SK-N-SH treated with all-trans-retinoic acid at 6 μM for 48 hours (cell line): ENCODE results near the gene HADHA.
"Not testable (repeated sequence)": the region's sequence is repeated elsewhere in the genome, so short reads cannot be mapped to it uniquely, and the experiment has no call there.

Experiments used
- ATAC-seq: fragments of 200-7000 bp; cut with Tn5 transposase; 3 replicates; pipeline ENCODE4 v1.9.1; 2020; ENCODE audit warnings: mild to moderate bottlenecking, moderate library complexity
- ARNTL ChIP-seq: fragments of 450-650 bp; formaldehyde crosslinking; IDR thresholded peaks from 2 replicates; pipeline ENCODE4 v1.5.0; 2020; ENCODE audit warnings: low read depth, mild to moderate bottlenecking, moderate library complexity, borderline replicate concordance
- BACH2 ChIP-seq: fragments of 250-450 bp; sonication (Bioruptor Pico); IDR thresholded peaks from 2 replicates; pipeline ENCODE4 v1.9.0; 2021; ENCODE audit warnings: mild to moderate bottlenecking, borderline replicate concordance
- ESRRG ChIP-seq: fragments of 250-450 bp; sonication (Bioruptor Pico); IDR thresholded peaks from 2 replicates; pipeline ENCODE4 v1.6.1; 2021; ENCODE audit warnings: mild to moderate bottlenecking
- GLIS3 ChIP-seq: fragments of 250-450 bp; sonication (Bioruptor Pico); IDR thresholded peaks from 2 replicates; pipeline ENCODE4 v1.5.0; 2020; ENCODE audit warnings: mild to moderate bottlenecking, moderate library complexity
- ISL1 ChIP-seq: fragments of 250-450 bp; sonication (Bioruptor Pico); IDR thresholded peaks from 2 replicates; pipeline ENCODE4 v2.1.2; 2022; ENCODE audit warnings: mild to moderate bottlenecking, moderate library complexity
- OSR1 ChIP-seq: fragments of 250-450 bp; sonication (Bioruptor Pico); IDR thresholded peaks from 2 replicates; pipeline ENCODE4 v1.8.0; 2022; ENCODE audit warnings: moderate library complexity, mild to moderate bottlenecking, inconsistent platforms
- PPARA ChIP-seq: fragments of 250-450 bp; sonication (Bioruptor Pico); IDR thresholded peaks from 2 replicates; pipeline ENCODE4 v1.5.0; 2020; ENCODE audit warnings: mild to moderate bottlenecking, borderline replicate concordance
- RARB ChIP-seq: fragments of 250-450 bp; sonication (Bioruptor Pico); IDR thresholded peaks from 2 replicates; pipeline ENCODE4 v1.8.0; 2021; ENCODE audit warnings: mild to moderate bottlenecking, moderate library complexity
- SNAI2 ChIP-seq: fragments of 250-450 bp; sonication (Bioruptor Pico); IDR thresholded peaks from 2 replicates; pipeline ENCODE4 v1.5.0; 2020; ENCODE audit warnings: mild to moderate bottlenecking, moderate library complexity
- TCF4 ChIP-seq: fragments of 250-450 bp; sonication (Bioruptor Pico); IDR thresholded peaks from 2 replicates; pipeline ENCODE4 v1.8.0; 2021; ENCODE audit warnings: mild to moderate bottlenecking, moderate library complexity, borderline replicate concordance
- TOX ChIP-seq: fragments of 250-450 bp; sonication (Bioruptor Pico); IDR thresholded peaks from 2 replicates; pipeline ENCODE4 v1.8.0; 2021; ENCODE audit warnings: mild to moderate bottlenecking, moderate library complexity, borderline replicate concordance
- ZFP3 ChIP-seq: fragments of 250-450 bp; sonication (Bioruptor Pico); IDR thresholded peaks from 2 replicates; pipeline ENCODE4 v1.5.0; 2020; ENCODE audit warnings: mild to moderate bottlenecking, moderate library complexity
- ZFP30 ChIP-seq: fragments of 450-650 bp; formaldehyde crosslinking; IDR thresholded peaks from 2 replicates; pipeline ENCODE4 v1.5.0; 2022; ENCODE audit warnings: mild to moderate bottlenecking, moderate library complexity
- ZNF565 ChIP-seq: fragments of 450-650 bp; formaldehyde crosslinking; conservative IDR thresholded peaks from 2 replicates; pipeline ENCODE4 v1.5.0; 2020; ENCODE audit warnings: low read depth, mild to moderate bottlenecking, moderate library complexity
- ZNF70 ChIP-seq: fragments of 450-650 bp; formaldehyde crosslinking; IDR thresholded peaks from 2 replicates; pipeline ENCODE4 v1.5.0; 2020; ENCODE audit warnings: mild to moderate bottlenecking, moderate library complexity
- ZNF8 ChIP-seq: fragments of 450-650 bp; formaldehyde crosslinking; IDR thresholded peaks from 2 replicates; pipeline ENCODE4 v1.5.0; 2020; ENCODE audit warnings: mild to moderate bottlenecking, moderate library complexity
- TF ChIP-seq, protein P1 (sequence below): fragments of 250-450 bp; sonication (Bioruptor Pico); IDR thresholded peaks from 2 replicates; pipeline ENCODE4 v1.8.0; 2021; ENCODE audit warnings: low read depth, mild to moderate bottlenecking, moderate library complexity, borderline replicate concordance
- TF ChIP-seq, protein P2 (sequence below): fragments of 250-450 bp; sonication (Bioruptor Pico); IDR thresholded peaks from 2 replicates; pipeline ENCODE4 v1.5.0; 2020; ENCODE audit warnings: mild to moderate bottlenecking, moderate library complexity
- TF ChIP-seq, protein P3 (sequence below): fragments of 250-450 bp; sonication (Bioruptor Pico); IDR thresholded peaks from 2 replicates; pipeline ENCODE4 v1.8.0; 2020; ENCODE audit warnings: mild to moderate bottlenecking, moderate library complexity, borderline replicate concordance
- TF ChIP-seq, protein P4 (sequence below): fragments of 250-450 bp; sonication (Bioruptor Pico); IDR thresholded peaks from 2 replicates; pipeline ENCODE4 v1.5.1; 2021; ENCODE audit warnings: mild to moderate bottlenecking, moderate library complexity
- TF ChIP-seq, protein P5 (sequence below): fragments of 250-450 bp; sonication (Bioruptor Pico); IDR thresholded peaks from 2 replicates; pipeline ENCODE4 v1.5.1; 2020; ENCODE audit warnings: low read depth, mild to moderate bottlenecking, moderate library complexity

Gene HADHA

DNA sequence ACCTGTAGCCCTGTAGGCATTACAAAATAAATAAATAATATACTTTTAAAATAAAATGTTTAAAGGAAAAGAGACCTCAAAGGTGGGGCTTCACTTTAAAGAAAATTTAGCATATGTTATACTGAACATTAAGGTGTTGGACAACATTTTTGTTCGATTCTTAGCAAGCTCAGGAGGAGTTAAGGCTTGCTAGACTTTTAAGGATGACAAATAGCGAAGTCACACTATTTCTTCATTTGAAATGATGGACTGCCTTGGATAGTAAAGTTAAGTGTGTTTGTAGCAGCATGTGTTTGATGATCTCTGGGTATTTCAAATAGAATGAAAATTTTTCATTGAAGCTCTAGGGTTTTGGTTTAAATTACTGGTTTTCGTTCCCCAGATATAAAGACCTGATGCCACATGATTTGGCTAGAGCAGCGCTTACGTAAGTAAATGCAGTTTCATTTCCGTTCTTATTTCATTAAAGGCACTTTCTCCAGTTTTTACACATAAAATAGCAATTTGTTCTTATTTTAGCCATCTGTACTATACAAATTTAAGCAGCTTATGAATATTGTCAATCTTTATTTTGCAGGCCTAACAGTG is 25.2 kb upstream of the HADHA start:
- ATAC-seq = no peak
- TF ChIP-seq, protein P1, sequence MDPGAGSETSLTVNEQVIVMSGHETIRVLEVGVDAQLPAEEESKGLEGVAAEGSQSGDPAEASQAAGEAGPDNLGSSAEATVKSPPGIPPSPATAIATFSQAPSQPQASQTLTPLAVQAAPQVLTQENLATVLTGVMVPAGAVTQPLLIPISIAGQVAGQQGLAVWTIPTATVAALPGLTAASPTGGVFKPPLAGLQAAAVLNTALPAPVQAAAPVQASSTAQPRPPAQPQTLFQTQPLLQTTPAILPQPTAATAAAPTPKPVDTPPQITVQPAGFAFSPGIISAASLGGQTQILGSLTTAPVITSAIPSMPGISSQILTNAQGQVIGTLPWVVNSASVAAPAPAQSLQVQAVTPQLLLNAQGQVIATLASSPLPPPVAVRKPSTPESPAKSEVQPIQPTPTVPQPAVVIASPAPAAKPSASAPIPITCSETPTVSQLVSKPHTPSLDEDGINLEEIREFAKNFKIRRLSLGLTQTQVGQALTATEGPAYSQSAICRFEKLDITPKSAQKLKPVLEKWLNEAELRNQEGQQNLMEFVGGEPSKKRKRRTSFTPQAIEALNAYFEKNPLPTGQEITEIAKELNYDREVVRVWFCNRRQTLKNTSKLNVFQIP (CRISPR knock-in tag) = no peak
- TF ChIP-seq SNAI2 (CRISPR knock-in tag) (no peak), BACH2 (CRISPR knock-in tag) (no peak), ESRRG (CRISPR knock-in tag) (no peak), ZNF565 (no peak), TOX (CRISPR knock-in tag) (no peak), PPARA (CRISPR knock-in tag) (no peak), ZNF8 (no peak), GLIS3 (CRISPR knock-in tag) (no peak), ARNTL (no peak), TCF4 (CRISPR knock-in tag) (no peak), ZNF70 (no peak), ZFP30 (CRISPR knock-in tag) (no peak), ISL1 (no peak), ZFP3 (CRISPR knock-in tag) (no peak)
- TF ChIP-seq, protein P2, sequence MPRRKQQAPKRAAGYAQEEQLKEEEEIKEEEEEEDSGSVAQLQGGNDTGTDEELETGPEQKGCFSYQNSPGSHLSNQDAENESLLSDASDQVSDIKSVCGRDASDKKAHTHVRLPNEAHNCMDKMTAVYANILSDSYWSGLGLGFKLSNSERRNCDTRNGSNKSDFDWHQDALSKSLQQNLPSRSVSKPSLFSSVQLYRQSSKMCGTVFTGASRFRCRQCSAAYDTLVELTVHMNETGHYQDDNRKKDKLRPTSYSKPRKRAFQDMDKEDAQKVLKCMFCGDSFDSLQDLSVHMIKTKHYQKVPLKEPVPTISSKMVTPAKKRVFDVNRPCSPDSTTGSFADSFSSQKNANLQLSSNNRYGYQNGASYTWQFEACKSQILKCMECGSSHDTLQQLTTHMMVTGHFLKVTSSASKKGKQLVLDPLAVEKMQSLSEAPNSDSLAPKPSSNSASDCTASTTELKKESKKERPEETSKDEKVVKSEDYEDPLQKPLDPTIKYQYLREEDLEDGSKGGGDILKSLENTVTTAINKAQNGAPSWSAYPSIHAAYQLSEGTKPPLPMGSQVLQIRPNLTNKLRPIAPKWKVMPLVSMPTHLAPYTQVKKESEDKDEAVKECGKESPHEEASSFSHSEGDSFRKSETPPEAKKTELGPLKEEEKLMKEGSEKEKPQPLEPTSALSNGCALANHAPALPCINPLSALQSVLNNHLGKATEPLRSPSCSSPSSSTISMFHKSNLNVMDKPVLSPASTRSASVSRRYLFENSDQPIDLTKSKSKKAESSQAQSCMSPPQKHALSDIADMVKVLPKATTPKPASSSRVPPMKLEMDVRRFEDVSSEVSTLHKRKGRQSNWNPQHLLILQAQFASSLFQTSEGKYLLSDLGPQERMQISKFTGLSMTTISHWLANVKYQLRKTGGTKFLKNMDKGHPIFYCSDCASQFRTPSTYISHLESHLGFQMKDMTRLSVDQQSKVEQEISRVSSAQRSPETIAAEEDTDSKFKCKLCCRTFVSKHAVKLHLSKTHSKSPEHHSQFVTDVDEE = no peak
- TF ChIP-seq, protein P3, sequence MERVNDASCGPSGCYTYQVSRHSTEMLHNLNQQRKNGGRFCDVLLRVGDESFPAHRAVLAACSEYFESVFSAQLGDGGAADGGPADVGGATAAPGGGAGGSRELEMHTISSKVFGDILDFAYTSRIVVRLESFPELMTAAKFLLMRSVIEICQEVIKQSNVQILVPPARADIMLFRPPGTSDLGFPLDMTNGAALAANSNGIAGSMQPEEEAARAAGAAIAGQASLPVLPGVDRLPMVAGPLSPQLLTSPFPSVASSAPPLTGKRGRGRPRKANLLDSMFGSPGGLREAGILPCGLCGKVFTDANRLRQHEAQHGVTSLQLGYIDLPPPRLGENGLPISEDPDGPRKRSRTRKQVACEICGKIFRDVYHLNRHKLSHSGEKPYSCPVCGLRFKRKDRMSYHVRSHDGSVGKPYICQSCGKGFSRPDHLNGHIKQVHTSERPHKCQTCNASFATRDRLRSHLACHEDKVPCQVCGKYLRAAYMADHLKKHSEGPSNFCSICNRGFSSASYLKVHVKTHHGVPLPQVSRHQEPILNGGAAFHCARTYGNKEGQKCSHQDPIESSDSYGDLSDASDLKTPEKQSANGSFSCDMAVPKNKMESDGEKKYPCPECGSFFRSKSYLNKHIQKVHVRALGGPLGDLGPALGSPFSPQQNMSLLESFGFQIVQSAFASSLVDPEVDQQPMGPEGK (CRISPR knock-in tag) = no peak
- TF ChIP-seq, protein P4, sequence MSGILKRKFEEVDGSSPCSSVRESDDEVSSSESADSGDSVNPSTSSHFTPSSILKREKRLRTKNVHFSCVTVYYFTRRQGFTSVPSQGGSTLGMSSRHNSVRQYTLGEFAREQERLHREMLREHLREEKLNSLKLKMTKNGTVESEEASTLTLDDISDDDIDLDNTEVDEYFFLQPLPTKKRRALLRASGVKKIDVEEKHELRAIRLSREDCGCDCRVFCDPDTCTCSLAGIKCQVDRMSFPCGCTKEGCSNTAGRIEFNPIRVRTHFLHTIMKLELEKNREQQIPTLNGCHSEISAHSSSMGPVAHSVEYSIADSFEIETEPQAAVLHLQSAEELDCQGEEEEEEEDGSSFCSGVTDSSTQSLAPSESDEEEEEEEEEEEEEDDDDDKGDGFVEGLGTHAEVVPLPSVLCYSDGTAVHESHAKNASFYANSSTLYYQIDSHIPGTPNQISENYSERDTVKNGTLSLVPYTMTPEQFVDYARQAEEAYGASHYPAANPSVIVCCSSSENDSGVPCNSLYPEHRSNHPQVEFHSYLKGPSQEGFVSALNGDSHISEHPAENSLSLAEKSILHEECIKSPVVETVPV (CRISPR knock-in tag) = no peak
- TF ChIP-seq, all 23 proteins: peak for 0

DNA sequence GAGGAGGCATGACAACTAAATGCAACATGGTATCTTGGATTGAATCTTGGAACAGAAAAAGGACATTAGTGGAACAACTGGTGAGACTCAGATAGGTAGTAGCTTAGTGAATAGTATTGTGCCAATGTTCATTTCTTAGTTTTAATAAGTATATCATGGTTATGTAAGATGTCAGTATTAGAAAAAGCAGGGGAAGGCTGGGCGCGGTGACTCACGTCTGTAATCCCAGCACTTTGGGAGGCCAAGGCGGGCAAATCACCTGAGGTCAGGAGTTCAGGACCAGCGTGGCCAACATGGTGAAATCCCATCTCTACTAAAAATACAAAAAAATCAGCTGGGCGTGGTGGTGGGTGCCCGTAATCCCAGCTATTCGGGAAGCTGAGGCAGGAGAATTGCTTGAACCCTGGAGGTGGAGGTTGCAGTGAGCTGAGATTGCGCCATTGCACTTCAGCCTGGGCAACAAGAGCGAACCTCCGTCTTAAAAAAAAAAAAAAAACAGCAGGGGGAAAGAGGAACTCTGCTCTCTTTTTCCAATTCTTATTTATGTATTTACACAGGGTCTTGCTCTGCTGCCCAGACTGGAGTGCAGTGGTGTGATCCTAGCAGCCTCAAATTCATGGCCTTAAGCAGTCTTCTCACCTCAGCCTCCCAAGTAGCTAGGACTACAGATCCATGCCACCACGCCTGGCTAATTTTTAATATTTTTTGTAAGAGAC is 24.4 kb upstream of the HADHA start:
- ATAC-seq = not testable (repeated sequence)

DNA sequence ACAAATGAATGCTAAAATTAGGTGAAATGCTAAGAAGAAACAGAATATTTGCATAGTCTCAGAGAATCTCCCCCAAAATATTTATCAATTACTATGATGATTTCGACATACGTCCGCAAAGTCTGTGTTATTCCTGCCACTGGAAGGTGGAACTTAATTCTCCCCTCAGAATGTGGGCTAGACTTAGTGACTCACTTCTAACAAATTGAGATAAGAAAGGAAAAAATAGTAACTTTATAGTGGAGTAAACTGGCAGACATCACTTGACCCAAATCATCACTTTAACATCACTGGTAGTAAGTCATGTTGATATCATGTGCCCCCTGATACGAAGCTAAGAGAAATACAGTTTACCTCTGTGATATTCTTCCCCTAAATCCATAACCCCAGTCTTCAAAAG is 23.8 kb upstream of the HADHA start:
- no peak for TF ChIP-seq OSR1
- TF ChIP-seq ISL1 = no peak; the same call in 1 of the 2 replicates
- no peak for TF ChIP-seq ZNF565
- TF ChIP-seq PPARA (CRISPR knock-in tag) = no peak
- TF ChIP-seq GLIS3 (CRISPR knock-in tag) = no peak
- no peak for TF ChIP-seq RARB (CRISPR knock-in tag)
- TF ChIP-seq, protein P2 = no peak
- no peak for TF ChIP-seq ZNF70
- TF ChIP-seq, protein P5, sequence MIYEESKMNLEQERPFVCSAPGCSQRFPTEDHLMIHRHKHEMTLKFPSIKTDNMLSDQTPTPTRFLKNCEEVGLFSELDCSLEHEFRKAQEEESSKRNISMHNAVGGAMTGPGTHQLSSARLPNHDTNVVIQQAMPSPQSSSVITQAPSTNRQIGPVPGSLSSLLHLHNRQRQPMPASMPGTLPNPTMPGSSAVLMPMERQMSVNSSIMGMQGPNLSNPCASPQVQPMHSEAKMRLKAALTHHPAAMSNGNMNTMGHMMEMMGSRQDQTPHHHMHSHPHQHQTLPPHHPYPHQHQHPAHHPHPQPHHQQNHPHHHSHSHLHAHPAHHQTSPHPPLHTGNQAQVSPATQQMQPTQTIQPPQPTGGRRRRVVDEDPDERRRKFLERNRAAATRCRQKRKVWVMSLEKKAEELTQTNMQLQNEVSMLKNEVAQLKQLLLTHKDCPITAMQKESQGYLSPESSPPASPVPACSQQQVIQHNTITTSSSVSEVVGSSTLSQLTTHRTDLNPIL (CRISPR knock-in tag) = no peak
- TF ChIP-seq TOX (CRISPR knock-in tag) = no peak
- no peak for TF ChIP-seq ARNTL
- TF ChIP-seq ZNF8 = no peak
- ATAC-seq = no peak

DNA sequence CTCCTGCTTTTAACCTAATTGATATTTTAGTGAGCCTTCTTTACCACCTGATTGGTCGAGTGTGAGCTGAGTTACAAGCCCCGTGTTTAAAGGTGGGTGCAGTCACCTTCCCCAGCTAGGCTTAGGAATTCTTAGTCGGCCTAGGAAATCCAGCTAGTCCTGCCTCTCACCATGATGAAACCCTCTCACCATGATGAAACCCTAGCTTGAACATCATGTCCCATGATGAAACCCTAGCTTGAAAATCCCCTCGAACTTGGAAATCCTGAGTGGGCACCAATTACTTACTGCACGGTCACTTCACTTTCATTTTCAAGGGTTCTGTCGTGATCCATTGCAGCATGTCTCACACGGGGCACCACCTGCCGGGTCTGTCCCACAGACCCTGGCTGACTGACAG is 14.4 kb upstream of the HADHA start:
- not testable (repeated sequence) for ATAC-seq
